Stomach smooth muscle (tissue), 2 donors: ENCODE results near the gene CBLC.

Experiments used
- H3K27ac ChIP-seq: one replicate; pipeline ENCODE4 v1.7.0; 2013; ENCODE audit warnings: mild to moderate bottlenecking, low read length, inconsistent platforms
- H3K27me3 ChIP-seq, 2 donors: one replicate each; pipeline ENCODE4 v1.7.0; 2013; ENCODE audit warnings: low read length in 2 of 2; ENCODE audit not compliant: insufficient read depth in 2 of 2, control insufficient read depth in 1 of 2
- H3K36me3 ChIP-seq, 2 donors: one replicate each; pipeline ENCODE4 v1.7.0; 2013; ENCODE audit warnings: low read length in 2 of 2; ENCODE audit not compliant: control insufficient read depth in 2 of 2, insufficient read depth in 2 of 2
- H3K4me1 ChIP-seq: one replicate; pipeline ENCODE4 v1.7.0; 2013; ENCODE audit warnings: low read length; ENCODE audit not compliant: control insufficient read depth, insufficient read depth
- H3K4me3 ChIP-seq, 2 donors: one replicate each; pipeline ENCODE4 v1.7.0; 2013; ENCODE audit warnings: low read length in 2 of 2
- H3K9ac ChIP-seq, 2 donors: one replicate each; pipeline ENCODE4 v1.7.0; 2013; ENCODE audit warnings: low read length in 2 of 2, mild to moderate bottlenecking in 1 of 2
- H3K9me3 ChIP-seq, 2 donors: one replicate each; pipeline ENCODE4 v1.7.0; 2013; ENCODE audit warnings: low read length in 2 of 2; ENCODE audit not compliant: control insufficient read depth in 2 of 2
- donor health status: healthy.
- donor health status: Pancreatic carcinoma.

Gene CBLC

DNA sequence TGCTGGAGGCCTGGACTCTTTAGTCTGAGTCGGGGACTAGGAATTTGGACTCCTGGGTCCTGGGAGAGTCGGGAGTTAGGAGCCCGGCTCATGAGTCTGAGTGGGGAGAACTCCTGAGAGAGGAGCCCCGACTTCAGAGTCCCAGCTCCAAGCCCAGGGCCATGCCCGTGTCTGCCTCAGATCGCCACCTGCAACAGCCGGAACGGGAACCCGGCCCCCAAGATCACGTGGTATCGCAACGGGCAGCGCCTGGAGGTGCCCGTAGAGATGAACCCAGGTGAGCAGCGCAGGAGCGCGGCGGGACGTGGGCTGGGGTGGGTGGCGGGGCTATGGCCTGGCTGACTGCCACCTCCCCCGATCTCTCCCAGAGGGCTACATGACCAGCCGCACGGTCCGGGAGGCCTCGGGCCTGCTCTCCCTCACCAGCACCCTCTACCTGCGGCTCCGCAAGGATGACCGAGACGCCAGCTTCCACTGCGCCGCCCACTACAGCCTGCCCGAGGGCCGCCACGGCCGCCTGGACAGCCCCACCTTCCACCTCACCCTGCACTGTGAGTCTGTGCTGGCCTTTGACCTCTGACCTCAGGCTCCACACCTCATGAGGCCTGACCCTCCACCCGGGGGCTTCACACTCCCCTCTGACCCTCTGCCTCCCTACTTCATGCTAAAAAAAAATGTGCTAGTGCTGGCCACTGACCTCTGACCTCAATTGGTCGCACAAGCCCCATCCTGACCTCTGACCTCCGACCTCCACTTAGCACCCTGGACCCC is 35.6 kb downstream of the CBLC start:
- Histone ChIP-seq H3K9ac (no peak overlapping the region), H3K27me3 (no peaks in the 10 kb centered on the region), H3K4me3 (no peak overlapping the region), H3K4me1 (peaks cover 24% of the 10 kb centered on the region), H3K36me3 (peaks cover 0 to 2% of the 10 kb centered on the region in 2 donors), H3K27ac (no peak overlapping the region), H3K9me3 (no peaks in the 10 kb centered on the region)

DNA sequence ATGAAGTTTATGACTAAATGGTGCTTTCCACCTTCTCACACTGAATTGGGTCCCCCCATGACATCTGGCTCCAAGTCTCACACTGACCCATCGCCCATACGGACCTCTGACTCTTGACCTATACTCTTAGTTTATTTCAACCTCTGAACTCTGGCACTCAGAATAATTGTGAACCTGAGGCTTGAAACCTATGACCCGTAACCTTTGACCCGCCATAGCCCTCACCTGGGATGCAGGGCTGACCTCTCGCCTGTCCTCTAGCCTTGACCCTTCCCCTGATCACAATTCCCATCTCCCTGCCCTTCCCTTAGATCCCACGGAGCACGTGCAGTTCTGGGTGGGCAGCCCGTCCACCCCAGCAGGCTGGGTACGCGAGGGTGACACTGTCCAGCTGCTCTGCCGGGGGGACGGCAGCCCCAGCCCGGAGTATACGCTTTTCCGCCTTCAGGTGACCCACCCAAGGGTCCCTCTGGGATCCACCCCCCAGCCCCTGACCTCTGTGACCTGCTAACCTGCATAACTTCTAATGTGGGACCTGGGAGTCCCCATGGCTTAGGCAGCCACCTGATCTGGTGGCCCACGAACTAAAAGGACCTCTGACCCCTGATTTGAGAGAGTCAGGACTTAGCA is 36.3 kb downstream of the CBLC start:
- Histone ChIP-seq H3K4me1 (peaks cover 18% of the 10 kb centered on the region), H3K4me3 (no peak overlapping the region), H3K27ac (no peak overlapping the region), H3K9ac (no peak overlapping the region), H3K9me3 (no peaks in the 10 kb centered on the region), H3K27me3 (no peaks in the 10 kb centered on the region), H3K36me3 (peaks cover 0 to 2% of the 10 kb centered on the region in 2 donors)

DNA sequence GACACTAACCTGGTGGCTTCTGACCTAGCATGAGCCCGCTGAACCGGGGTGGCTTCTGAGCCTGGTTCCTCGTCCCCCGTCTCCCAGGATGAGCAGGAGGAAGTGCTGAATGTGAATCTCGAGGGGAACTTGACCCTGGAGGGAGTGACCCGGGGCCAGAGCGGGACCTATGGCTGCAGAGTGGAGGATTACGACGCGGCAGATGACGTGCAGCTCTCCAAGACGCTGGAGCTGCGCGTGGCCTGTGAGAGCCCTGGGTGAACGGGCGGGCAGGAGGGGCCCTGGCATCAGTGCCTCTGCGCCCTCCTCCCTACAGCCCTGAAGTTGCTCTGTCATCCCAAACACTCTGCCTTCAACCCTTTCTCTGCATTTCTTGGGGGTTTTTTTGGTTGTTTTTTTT is 36.8 kb downstream of the CBLC start:
- H3K27ac ChIP-seq: no peak overlapping the region
- H3K9ac ChIP-seq: no peak overlapping the region
- no peaks in the 10 kb centered on the region for H3K27me3 ChIP-seq
- H3K4me3 ChIP-seq: no peak overlapping the region
- peaks cover 0 to 2% of the 10 kb centered on the region in 2 donors for H3K36me3 ChIP-seq
- peaks cover 13% of the 10 kb centered on the region for H3K4me1 ChIP-seq
- H3K9me3 ChIP-seq: no peaks in the 10 kb centered on the region

DNA sequence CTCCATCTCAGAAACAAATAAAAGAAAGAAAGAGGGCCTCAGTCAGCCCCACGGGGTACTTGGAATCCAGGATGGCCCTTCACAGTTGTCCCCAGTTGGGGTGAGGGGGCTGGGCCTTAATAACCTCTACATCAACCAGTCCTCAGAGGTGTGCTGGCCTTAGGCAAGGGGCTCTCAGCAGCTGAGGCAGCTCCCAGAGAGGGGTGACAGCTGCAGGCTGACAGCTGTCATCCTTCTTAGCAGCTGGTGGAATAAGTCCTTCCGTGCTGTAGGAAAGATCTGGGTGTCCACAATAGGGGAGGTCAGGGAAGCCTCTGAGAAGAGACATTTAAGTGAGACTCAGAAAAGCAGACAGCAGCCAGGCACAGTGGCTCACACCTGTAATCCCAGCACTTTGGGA is 38.6 kb downstream of the CBLC start:
- Histone ChIP-seq H3K27me3 (no peaks in the 10 kb centered on the region), H3K27ac (no peak overlapping the region), H3K36me3 (peaks cover 0 to 2% of the 10 kb centered on the region in 2 donors), H3K4me3 (no peak overlapping the region), H3K9me3 (no peaks in the 10 kb centered on the region), H3K9ac (no peak overlapping the region), H3K4me1 (peaks cover 7% of the 10 kb centered on the region)

DNA sequence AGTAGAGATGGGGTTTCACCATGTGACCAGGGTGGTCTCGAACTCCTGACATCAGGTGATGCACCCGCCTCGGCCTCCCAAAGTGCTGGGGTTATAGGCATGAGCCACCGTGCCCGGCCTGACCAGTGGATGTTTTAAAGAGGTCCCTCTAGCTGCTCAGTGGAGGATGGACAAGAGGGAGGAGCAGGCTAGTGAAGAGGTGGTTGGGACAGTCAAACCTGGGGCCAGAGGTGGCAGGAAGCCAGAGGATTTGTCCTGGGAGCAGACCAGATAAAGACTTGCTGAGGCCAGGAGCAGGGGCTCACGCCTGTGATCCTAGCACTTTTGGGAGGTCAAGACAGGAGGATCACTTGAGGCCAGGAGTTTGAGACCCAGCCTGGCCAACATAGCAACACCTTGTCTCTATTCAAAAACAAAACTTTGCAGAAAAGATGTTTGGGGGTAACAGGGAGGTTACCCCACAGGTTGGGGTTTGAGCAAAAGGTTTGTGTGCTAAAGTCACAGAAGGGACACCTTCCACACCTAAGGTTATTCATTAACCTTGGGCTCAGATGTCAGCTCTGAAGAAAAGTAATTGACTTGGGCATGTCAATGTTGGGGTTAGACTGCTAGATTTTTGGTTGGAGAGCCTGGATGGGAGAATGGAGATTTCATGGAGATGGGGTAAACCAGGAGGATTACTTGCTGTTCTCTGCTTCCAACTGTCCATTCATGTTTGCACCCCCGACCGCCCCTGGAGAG is 40.2 kb downstream of the CBLC start:
- Histone ChIP-seq H3K9ac (no peak overlapping the region), H3K27me3 (no peaks in the 10 kb centered on the region), H3K27ac (no peak overlapping the region), H3K4me1 (peaks cover 7% of the 10 kb centered on the region), H3K9me3 (no peaks in the 10 kb centered on the region), H3K4me3 (no peak overlapping the region), H3K36me3 (peaks cover 0 to 2% of the 10 kb centered on the region in 2 donors)

DNA sequence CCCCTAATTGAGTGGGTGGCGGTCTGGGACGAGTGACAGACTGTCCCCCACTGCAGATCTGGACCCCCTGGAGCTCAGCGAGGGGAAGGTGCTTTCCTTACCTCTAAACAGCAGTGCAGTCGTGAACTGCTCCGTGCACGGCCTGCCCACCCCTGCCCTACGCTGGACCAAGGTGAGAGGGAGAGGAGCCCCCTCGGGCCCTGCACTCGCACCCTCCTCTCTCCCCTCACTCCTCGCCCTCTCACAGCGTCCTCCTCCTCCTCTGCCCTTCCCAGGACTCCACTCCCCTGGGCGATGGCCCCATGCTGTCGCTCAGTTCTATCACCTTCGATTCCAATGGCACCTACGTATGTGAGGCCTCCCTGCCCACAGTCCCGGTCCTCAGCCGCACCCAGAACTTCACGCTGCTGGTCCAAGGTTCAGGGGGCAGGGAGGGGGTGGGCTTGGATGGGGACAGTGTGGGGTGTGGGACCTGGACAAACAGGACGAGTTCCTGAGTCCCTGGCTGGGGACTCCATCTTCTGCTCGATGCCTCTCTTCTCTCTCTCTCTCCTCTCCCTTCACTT is 40.9 kb downstream of the CBLC start:
- H3K4me1 ChIP-seq: peaks cover 7% of the 10 kb centered on the region
- H3K36me3 ChIP-seq: no peaks in the 10 kb centered on the region
- no peak overlapping the region for H3K4me3 ChIP-seq
- no peaks in the 10 kb centered on the region for H3K27me3 ChIP-seq
- no peak overlapping the region for H3K9ac ChIP-seq
- no peak overlapping the region for H3K27ac ChIP-seq
- no peaks in the 10 kb centered on the region for H3K9me3 ChIP-seq

DNA sequence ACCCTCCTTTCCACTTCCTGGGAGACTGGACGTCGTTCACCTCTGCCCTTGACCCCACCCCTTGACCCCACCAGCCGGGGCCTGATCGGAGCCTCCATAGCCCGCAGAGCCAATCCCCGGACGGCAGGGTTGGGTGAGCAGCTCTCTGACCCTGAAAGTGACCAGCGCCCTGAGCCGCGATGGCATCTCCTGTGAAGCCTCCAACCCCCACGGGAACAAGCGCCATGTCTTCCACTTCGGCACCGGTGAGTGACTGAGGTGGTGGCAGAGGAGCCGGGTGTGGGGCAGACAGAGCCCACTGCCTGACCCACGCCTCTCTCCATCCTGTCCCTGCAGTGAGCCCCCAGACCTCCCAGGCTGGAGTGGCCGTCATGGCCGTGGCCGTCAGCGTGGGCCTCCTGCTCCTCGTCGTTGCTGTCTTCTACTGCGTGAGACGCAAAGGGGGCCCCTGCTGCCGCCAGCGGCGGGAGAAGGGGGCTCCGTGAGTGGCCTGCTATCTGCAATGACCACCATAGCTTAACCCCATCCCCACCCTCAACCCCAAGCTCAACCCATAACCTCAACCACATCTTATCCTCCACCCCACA is 41.6 kb downstream of the CBLC start:
- H3K9me3 ChIP-seq: no peaks in the 10 kb centered on the region
- H3K4me3 ChIP-seq: no peak overlapping the region
- no peak overlapping the region for H3K9ac ChIP-seq
- H3K4me1 ChIP-seq: peaks cover 3% of the 10 kb centered on the region
- no peaks in the 10 kb centered on the region for H3K36me3 ChIP-seq
- H3K27ac ChIP-seq: no peak overlapping the region
- H3K27me3 ChIP-seq: no peaks in the 10 kb centered on the region

DNA sequence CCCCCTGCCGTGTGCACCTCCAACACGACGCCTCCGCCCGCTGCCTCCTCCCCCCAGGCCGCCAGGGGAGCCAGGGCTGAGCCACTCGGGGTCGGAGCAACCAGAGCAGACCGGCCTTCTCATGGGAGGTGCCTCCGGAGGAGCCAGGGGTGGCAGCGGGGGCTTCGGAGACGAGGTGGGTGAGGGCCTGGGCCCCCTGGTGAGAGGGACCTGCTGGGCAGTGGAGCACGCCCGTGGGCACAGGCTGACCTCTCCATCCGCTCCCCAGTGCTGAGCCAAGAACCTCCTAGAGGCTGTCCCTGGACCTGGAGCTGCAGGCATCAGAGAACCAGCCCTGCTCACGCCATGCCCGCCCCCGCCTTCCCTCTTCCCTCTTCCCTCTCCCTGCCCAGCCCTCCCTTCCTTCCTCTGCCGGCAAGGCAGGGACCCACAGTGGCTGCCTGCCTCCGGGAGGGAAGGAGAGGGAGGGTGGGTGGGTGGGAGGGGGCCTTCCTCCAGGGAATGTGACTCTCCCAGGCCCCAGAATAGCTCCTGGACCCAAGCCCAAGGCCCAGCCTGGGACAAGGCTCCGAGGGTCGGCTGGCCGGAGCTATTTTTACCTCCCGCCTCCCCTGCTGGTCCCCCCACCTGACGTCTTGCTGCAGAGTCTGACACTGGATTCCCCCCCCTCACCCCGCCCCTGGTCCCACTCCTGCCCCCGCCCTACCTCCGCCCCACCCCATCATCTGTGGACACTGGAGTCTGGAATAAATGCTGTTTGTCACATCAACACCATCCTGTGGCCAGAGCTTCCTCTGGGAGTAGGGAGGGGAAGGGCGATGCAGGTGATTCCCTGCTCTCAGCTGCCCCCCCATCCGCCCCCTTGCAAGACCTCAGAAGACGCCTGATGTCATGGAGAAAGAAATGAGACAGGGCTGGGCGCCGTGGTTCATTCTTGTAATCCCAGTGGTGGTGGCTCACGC is 43.2 kb downstream of the CBLC start:
- Histone ChIP-seq H3K36me3 (no peaks in the 10 kb centered on the region), H3K9ac (no peak overlapping the region), H3K27ac (no peak overlapping the region), H3K4me3 (no peak overlapping the region), H3K27me3 (peaks cover 0 to 2% of the 10 kb centered on the region in 2 donors), H3K9me3 (no peaks in the 10 kb centered on the region), H3K4me1 (peaks cover 3% of the 10 kb centered on the region)

DNA sequence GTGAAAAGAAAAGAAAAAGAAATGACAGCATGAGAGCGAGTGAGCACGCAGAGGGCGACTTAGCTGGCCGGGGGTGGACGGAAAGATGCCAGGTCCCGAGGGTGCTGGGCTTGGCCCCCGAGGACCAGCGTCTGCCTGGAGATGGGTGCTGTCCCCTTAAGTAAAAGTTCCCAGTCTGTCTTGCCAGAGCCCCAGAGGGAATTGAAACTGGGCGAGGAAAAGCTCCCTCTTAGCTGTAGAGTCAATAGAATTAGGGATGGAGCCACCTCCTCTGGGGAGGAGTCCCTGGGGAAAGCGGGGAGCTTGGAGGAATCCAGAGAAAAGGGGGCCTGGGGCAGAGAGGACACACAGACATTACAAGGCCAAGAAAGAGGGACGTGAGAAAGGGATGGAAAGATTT is 44.5 kb downstream of the CBLC start:
- Histone ChIP-seq H3K27me3 (peaks cover 3% of the 10 kb centered on the region in 2 donors), H3K9me3 (no peaks in the 10 kb centered on the region), H3K4me3 (no peak overlapping the region), H3K27ac (no peak overlapping the region), H3K9ac (no peak overlapping the region), H3K36me3 (no peaks in the 10 kb centered on the region), H3K4me1 (peaks cover 3% of the 10 kb centered on the region)
